Measurements from ENCODE around the gene HS3ST5.

- TF ChIP-seq CTCF (IDR thresholded peaks at IDR 0.05) = no peak
- no peak for TF ChIP-seq POLR2A (IDR thresholded peaks at IDR 0.05)
These were observed 280.6 kb downstream of the HS3ST5 start for GRCh38 chr6:114062199-114062598.
